ENCODE data around the gene CIAPIN1.

GRCh38 chr16:57427824-57428223 lies 19.4 kb downstream of the CIAPIN1 start:
- TF ChIP-seq RFX5 (IDR thresholded peaks at IDR 0.05; ENCODE audit: low read length) = no peak
- TF ChIP-seq USF2 (IDR thresholded peaks at IDR 0.05; ENCODE audit: borderline replicate concordance, low read depth, low read length) = no peak
- no peak for TF ChIP-seq EZH2phosphoT487 (IDR thresholded peaks at IDR 0.05; ENCODE audit: borderline replicate concordance, low read depth)
- TF ChIP-seq CTCF (IDR thresholded peaks at IDR 0.05) = no peak
- TF ChIP-seq TEAD4 (IDR thresholded peaks at IDR 0.05; ENCODE audit: borderline replicate concordance, insufficient read depth) = no peak
- no peak for TF ChIP-seq MAX (IDR thresholded peaks at IDR 0.05; ENCODE audit: low read depth)
